Breast epithelium (tissue), 3 donors: ENCODE measurements around the gene MC2R.

Source experiments
- POLR2A ChIP-seq: fragments of 450-650 bp; IDR thresholded peaks from one replicate; pipeline ENCODE4 v1.6.1; 2016; ENCODE audit warnings: antibody characterized with exemption, mild to moderate bottlenecking, moderate library complexity
- POLR2AphosphoS5 ChIP-seq, 3 donors: sonication (generic); formaldehyde crosslinking; IDR thresholded peaks; one replicate each; pipeline ENCODE4 v1.6.1; 2017; ENCODE audit warnings: antibody characterized with exemption in 3 of 3
- TF ChIP-seq, protein P1 (sequence below), 3 donors: fragments of 450-650 bp; IDR thresholded peaks; one replicate each; pipeline ENCODE4 v1.5.1; 2016 to 2017; ENCODE audit warnings: antibody characterized with exemption in 3 of 3, mild to moderate bottlenecking in 3 of 3, moderate library complexity in 3 of 3

DNA sequence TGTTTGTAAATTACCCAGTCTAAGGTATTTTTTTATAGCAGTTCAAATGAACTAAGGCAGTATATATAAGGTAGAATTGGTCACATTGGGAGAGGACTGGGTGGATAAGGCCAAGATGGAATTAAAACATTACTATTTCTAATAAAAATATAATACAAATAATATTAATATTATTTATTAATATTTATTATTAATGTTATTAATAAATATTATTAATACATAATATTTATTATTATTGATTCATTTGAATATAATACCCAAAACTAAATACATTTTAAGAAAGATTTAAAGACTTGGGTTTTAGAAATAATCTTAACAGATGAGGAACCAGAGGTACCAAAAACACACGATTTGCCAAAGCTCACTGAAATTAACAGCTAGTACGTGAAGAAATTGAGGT lies 30.5 kb upstream of the MC2R start:
- TF ChIP-seq, protein P1, sequence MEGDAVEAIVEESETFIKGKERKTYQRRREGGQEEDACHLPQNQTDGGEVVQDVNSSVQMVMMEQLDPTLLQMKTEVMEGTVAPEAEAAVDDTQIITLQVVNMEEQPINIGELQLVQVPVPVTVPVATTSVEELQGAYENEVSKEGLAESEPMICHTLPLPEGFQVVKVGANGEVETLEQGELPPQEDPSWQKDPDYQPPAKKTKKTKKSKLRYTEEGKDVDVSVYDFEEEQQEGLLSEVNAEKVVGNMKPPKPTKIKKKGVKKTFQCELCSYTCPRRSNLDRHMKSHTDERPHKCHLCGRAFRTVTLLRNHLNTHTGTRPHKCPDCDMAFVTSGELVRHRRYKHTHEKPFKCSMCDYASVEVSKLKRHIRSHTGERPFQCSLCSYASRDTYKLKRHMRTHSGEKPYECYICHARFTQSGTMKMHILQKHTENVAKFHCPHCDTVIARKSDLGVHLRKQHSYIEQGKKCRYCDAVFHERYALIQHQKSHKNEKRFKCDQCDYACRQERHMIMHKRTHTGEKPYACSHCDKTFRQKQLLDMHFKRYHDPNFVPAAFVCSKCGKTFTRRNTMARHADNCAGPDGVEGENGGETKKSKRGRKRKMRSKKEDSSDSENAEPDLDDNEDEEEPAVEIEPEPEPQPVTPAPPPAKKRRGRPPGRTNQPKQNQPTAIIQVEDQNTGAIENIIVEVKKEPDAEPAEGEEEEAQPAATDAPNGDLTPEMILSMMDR (IDR thresholded peaks at IDR 0.05): no peak
- TF ChIP-seq POLR2AphosphoS5 (IDR thresholded peaks at IDR 0.05) (no peak), POLR2A (no peak)
